HEK293 (cell line): Measurements from ENCODE around the gene PRKCQ.

Experiments used
- CTCF ChIA-PET: fragments of 350-600 bp; formaldehyde crosslinking; extraction: SDS; loops from one replicate; lab custom pipeline; 2021; ENCODE audit warnings: antibody characterized with exemption; lab: Yijun Ruan, JAX
- POLR2A ChIA-PET: fragments of 300-600 bp; formaldehyde crosslinking; extraction: SDS; loops from one replicate; lab custom pipeline; 2020; ENCODE audit warnings: antibody characterized with exemption, inconsistent platforms; lab: Yijun Ruan, JAX
- H3K27ac ChIP-seq: fragments of 200-500 bp; sonication (Bioruptor generic); 2 replicates; pipeline ENCODE4 v1.5.1; 2014; ENCODE audit warnings: low read depth, low read length, control low read depth, inconsistent platforms; ENCODE audit errors: extremely low read depth
- H3K36me3 ChIP-seq, 2 experiments: fragments of 200-500 bp in 1 of 2; sonication (Bioruptor generic) in 1 of 2; 1 replicate in 1 of 2; 2 replicates in 1 of 2; pipeline ENCODE4 v1.5.1; 2014 to 2017; ENCODE audit warnings: inconsistent platforms in 2 of 2, low read length in 2 of 2; ENCODE audit not compliant: control insufficient read depth in 2 of 2, insufficient read depth in 1 of 2
- H3K4me1 ChIP-seq: fragments of 200-500 bp; sonication (Bioruptor generic); 2 replicates; pipeline ENCODE4 v1.5.1; 2014; ENCODE audit warnings: mild to moderate bottlenecking, low read length, inconsistent platforms; ENCODE audit not compliant: control insufficient read depth, insufficient read depth
- H3K4me3 ChIP-seq: 2 replicates; pipeline ENCODE4 v1.5.1; 2011; ENCODE audit warnings: low read depth, mild to moderate bottlenecking, control low read depth, low read length, moderate library complexity
- H3K9me3 ChIP-seq: fragments of 200-500 bp; sonication (Bioruptor generic); 2 replicates; pipeline ENCODE4 v1.5.1; 2014; ENCODE audit warnings: low read depth, low read length, inconsistent platforms; ENCODE audit not compliant: control insufficient read depth, insufficient read depth
- GLIS1 ChIP-seq: fragments of 450-650 bp; formaldehyde crosslinking; IDR thresholded peaks from 2 replicates; pipeline ENCODE4 v1.5.1; 2016; ENCODE audit warnings: missing biosample characterization, missing genetic modification characterization
- GLIS2 ChIP-seq: fragments of 450-650 bp; formaldehyde crosslinking; IDR thresholded peaks from 2 replicates; pipeline ENCODE4 v1.5.1; 2016; ENCODE audit warnings: missing biosample characterization, missing genetic modification characterization
- MEIS1 ChIP-seq: sonication (generic); formaldehyde crosslinking; IDR thresholded peaks from 2 replicates; pipeline ENCODE4 v1.8.1; 2022; ENCODE audit warnings: missing genetic modification reagents, mild to moderate bottlenecking, borderline replicate concordance
- PRDM1 ChIP-seq: fragments of 450-650 bp; formaldehyde crosslinking; IDR thresholded peaks from 2 replicates; pipeline ENCODE4; 2016; ENCODE audit warnings: missing biosample characterization, missing genetic modification characterization
- PRDM6 ChIP-seq: fragments of 450-650 bp; formaldehyde crosslinking; IDR thresholded peaks from 2 replicates; pipeline ENCODE4 v1.5.1; 2017; ENCODE audit warnings: missing biosample characterization, missing genetic modification characterization
- SALL2 ChIP-seq: fragments of 450-650 bp; formaldehyde crosslinking; IDR thresholded peaks from 2 replicates; pipeline ENCODE4 v1.5.0; 2017; ENCODE audit warnings: missing biosample characterization, mild to moderate bottlenecking, missing genetic modification characterization, borderline replicate concordance
- SP7 ChIP-seq: fragments of 450-650 bp; formaldehyde crosslinking; IDR thresholded peaks from 2 replicates; pipeline ENCODE4 v1.5.1; 2016; ENCODE audit warnings: missing biosample characterization, missing genetic modification characterization
- YY1 ChIP-seq: fragments of 450-650 bp; formaldehyde crosslinking; IDR thresholded peaks from 2 replicates; pipeline ENCODE4 v1.5.1; 2018; ENCODE audit warnings: missing biosample characterization, missing genetic modification characterization
- ZBTB1 ChIP-seq: fragments of 450-650 bp; formaldehyde crosslinking; IDR thresholded peaks from 2 replicates; pipeline ENCODE4 v1.5.1; 2016; ENCODE audit warnings: missing biosample characterization, missing genetic modification characterization
- ZBTB7A ChIP-seq: fragments of 450-650 bp; formaldehyde crosslinking; IDR thresholded peaks from 2 replicates; pipeline ENCODE4 v1.5.1; 2016; ENCODE audit warnings: low read depth, missing biosample characterization, missing genetic modification characterization
- ZNF112 ChIP-seq: fragments of 450-650 bp; formaldehyde crosslinking; IDR thresholded peaks from 2 replicates; pipeline ENCODE4 v1.5.0; 2017; ENCODE audit warnings: missing biosample characterization, missing genetic modification characterization
- ZNF214 ChIP-seq: fragments of 450-650 bp; formaldehyde crosslinking; IDR thresholded peaks from 2 replicates; pipeline ENCODE4 v1.5.1; 2017; ENCODE audit warnings: missing biosample characterization, mild to moderate bottlenecking, missing genetic modification characterization, borderline replicate concordance
- ZNF24 ChIP-seq: fragments of 450-650 bp; formaldehyde crosslinking; IDR thresholded peaks from 2 replicates; pipeline ENCODE4 v1.5.1; 2016; ENCODE audit warnings: missing biosample characterization, missing genetic modification characterization
- ZNF266 ChIP-seq: fragments of 450-650 bp; formaldehyde crosslinking; IDR thresholded peaks from 2 replicates; pipeline ENCODE4 v1.5.1; 2016; ENCODE audit warnings: missing biosample characterization, missing genetic modification characterization, low read depth
- ZNF404 ChIP-seq: fragments of 450-650 bp; formaldehyde crosslinking; IDR thresholded peaks from 2 replicates; pipeline ENCODE4 v1.5.1; 2017; ENCODE audit warnings: missing biosample characterization, missing genetic modification characterization
- ZNF558 ChIP-seq: fragments of 450-650 bp; formaldehyde crosslinking; IDR thresholded peaks from 2 replicates; pipeline ENCODE4 v1.5.1; 2016; ENCODE audit warnings: missing biosample characterization, missing genetic modification characterization
- ZNF600 ChIP-seq: fragments of 450-650 bp; formaldehyde crosslinking; IDR thresholded peaks from 2 replicates; pipeline ENCODE4 v1.5.1; 2016; ENCODE audit warnings: missing biosample characterization, missing genetic modification characterization
- ZNF660 ChIP-seq: fragments of 450-650 bp; IDR thresholded peaks from 2 replicates; pipeline ENCODE4 v1.5.1; 2018; ENCODE audit warnings: missing biosample characterization, mild to moderate bottlenecking, missing genetic modification characterization
- TF ChIP-seq, protein P1 (sequence below): fragments of 450-650 bp; formaldehyde crosslinking; IDR thresholded peaks from 2 replicates; pipeline ENCODE4 v1.5.1; 2016; ENCODE audit warnings: missing biosample characterization, missing genetic modification characterization
- TF ChIP-seq, protein P2 (sequence below): fragments of 450-650 bp; formaldehyde crosslinking; IDR thresholded peaks from 2 replicates; pipeline ENCODE4 v1.5.1; 2016; ENCODE audit warnings: missing biosample characterization, missing genetic modification characterization, borderline replicate concordance
- TF ChIP-seq, protein P3 (sequence below): fragments of 450-650 bp; formaldehyde crosslinking; IDR thresholded peaks from 2 replicates; pipeline ENCODE4 v1.5.1; 2016; ENCODE audit warnings: missing biosample characterization, missing genetic modification characterization

Gene PRKCQ

GRCh38 chr10:6463366-6463765 is 116.7 kb downstream of the PRKCQ start:
- Histone ChIP-seq H3K4me1 (no peaks in the 10 kb centered on the region), H3K27ac (no peak overlapping the region), H3K9me3 (no peaks in the 10 kb centered on the region), H3K36me3 (no peaks in the 10 kb centered on the region; a peak in 1 of 3 replicates), H3K4me3 (no peak overlapping the region)
- ChIA-PET POLR2A (no interaction called here), CTCF (interaction anchor here (0.6 kb wide), 1 partner anchor 25 kb away, joined by 4 read pairs; no protein-coding TSS in a partner anchor)
- no peak for TF ChIP-seq ZNF404
- TF ChIP-seq, protein P1, sequence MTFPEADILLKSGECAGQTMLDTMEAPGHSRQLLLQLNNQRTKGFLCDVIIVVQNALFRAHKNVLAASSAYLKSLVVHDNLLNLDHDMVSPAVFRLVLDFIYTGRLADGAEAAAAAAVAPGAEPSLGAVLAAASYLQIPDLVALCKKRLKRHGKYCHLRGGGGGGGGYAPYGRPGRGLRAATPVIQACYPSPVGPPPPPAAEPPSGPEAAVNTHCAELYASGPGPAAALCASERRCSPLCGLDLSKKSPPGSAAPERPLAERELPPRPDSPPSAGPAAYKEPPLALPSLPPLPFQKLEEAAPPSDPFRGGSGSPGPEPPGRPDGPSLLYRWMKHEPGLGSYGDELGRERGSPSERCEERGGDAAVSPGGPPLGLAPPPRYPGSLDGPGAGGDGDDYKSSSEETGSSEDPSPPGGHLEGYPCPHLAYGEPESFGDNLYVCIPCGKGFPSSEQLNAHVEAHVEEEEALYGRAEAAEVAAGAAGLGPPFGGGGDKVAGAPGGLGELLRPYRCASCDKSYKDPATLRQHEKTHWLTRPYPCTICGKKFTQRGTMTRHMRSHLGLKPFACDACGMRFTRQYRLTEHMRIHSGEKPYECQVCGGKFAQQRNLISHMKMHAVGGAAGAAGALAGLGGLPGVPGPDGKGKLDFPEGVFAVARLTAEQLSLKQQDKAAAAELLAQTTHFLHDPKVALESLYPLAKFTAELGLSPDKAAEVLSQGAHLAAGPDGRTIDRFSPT (tag by site-specific recombination) = no peak
- TF ChIP-seq, protein P2, sequence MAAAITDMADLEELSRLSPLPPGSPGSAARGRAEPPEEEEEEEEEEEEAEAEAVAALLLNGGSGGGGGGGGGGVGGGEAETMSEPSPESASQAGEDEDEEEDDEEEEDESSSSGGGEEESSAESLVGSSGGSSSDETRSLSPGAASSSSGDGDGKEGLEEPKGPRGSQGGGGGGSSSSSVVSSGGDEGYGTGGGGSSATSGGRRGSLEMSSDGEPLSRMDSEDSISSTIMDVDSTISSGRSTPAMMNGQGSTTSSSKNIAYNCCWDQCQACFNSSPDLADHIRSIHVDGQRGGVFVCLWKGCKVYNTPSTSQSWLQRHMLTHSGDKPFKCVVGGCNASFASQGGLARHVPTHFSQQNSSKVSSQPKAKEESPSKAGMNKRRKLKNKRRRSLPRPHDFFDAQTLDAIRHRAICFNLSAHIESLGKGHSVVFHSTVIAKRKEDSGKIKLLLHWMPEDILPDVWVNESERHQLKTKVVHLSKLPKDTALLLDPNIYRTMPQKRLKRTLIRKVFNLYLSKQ = no peak
- TF ChIP-seq YY1 (tag by site-specific recombination) = no peak
- no peak for TF ChIP-seq ZNF660
- TF ChIP-seq ZNF214 = no peak
- TF ChIP-seq, protein P3, sequence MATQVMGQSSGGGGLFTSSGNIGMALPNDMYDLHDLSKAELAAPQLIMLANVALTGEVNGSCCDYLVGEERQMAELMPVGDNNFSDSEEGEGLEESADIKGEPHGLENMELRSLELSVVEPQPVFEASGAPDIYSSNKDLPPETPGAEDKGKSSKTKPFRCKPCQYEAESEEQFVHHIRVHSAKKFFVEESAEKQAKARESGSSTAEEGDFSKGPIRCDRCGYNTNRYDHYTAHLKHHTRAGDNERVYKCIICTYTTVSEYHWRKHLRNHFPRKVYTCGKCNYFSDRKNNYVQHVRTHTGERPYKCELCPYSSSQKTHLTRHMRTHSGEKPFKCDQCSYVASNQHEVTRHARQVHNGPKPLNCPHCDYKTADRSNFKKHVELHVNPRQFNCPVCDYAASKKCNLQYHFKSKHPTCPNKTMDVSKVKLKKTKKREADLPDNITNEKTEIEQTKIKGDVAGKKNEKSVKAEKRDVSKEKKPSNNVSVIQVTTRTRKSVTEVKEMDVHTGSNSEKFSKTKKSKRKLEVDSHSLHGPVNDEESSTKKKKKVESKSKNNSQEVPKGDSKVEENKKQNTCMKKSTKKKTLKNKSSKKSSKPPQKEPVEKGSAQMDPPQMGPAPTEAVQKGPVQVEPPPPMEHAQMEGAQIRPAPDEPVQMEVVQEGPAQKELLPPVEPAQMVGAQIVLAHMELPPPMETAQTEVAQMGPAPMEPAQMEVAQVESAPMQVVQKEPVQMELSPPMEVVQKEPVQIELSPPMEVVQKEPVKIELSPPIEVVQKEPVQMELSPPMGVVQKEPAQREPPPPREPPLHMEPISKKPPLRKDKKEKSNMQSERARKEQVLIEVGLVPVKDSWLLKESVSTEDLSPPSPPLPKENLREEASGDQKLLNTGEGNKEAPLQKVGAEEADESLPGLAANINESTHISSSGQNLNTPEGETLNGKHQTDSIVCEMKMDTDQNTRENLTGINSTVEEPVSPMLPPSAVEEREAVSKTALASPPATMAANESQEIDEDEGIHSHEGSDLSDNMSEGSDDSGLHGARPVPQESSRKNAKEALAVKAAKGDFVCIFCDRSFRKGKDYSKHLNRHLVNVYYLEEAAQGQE (tag by site-specific recombination) = no peak
- no peak for TF ChIP-seq ZBTB7A (tag by site-specific recombination)
- no peak for TF ChIP-seq ZNF24 (tag by site-specific recombination)
- TF ChIP-seq ZNF266 (tag by site-specific recombination) = no peak
- no peak for TF ChIP-seq GLIS1 (tag by site-specific recombination)
- TF ChIP-seq SP7 = no peak
- no peak for TF ChIP-seq PRDM6 (tag by site-specific recombination)
- TF ChIP-seq ZNF112 (tag by site-specific recombination) = no peak
- TF ChIP-seq ZBTB1 (tag by site-specific recombination) = no peak
- TF ChIP-seq ZNF558 (tag by site-specific recombination) = no peak
- no peak for TF ChIP-seq MEIS1 (CRISPR knock-in tag)
- no peak for TF ChIP-seq ZNF600 (tag by site-specific recombination)

GRCh38 chr10:6461961-6462360 is 118.1 kb downstream of the PRKCQ start:
- POLR2A ChIA-PET = no interaction called here
- TF ChIP-seq SALL2 (no peak), GLIS2 (tag by site-specific recombination) (no peak), PRDM1 (tag by site-specific recombination) (peak; percentile 69), SP7 (no peak)
- Histone ChIP-seq H3K27ac (no peak overlapping the region), H3K9me3 (no peaks in the 10 kb centered on the region), H3K36me3 (no peaks in the 10 kb centered on the region; a peak in 1 of 3 replicates), H3K4me3 (no peak overlapping the region), H3K4me1 (no peaks in the 10 kb centered on the region)
- CTCF ChIA-PET = no interaction called here
